Measurements from ENCODE around the gene IDH1. TPM values are rescaled to one million over a fixed set of nuclear protein-coding genes. Genes with fewer than 3 reads are reported as not detected.

Gene IDH1
- total RNA-seq, 1 experiment from 2014 or later = 73.6 TPM

- no peaks in the 10 kb centered on the region for H3K27me3 ChIP-seq (ENCODE audit: low read length)
- no peaks in the 10 kb centered on the region for H3K9me3 ChIP-seq (ENCODE audit: low read length)
- peak; percentile 2; the same call in 1 of the 2 replicates for ATAC-seq
- no peaks in the 10 kb centered on the region for H4K20me1 ChIP-seq (ENCODE audit: low read length)
- H3K4me1 ChIP-seq (ENCODE audit: insufficient read depth, low read length) = peaks cover 20% of the 10 kb centered on the region
- peaks cover 15% of the 10 kb centered on the region for H3K79me2 ChIP-seq (ENCODE audit: low read length)
- TF ChIP-seq EZH2phosphoT487 (IDR thresholded peaks at IDR 0.05; ENCODE audit: borderline replicate concordance, low read length) (no peak), CTCF (conservative IDR thresholded peaks at IDR 0.05; ENCODE audit: low read depth, low read length) (peak; percentile 36; the same call in 1 of the 2 replicates), EZH2 (IDR thresholded peaks at IDR 0.05; ENCODE audit: low read length, unreplicated experiment) (no peak)
- intact Hi-C loops (cut with micrococcal nuclease) = loop anchor here (1.0 kb wide), 3 partner anchors 11 to 153 kb away; partner anchors contain the start of gene PIKFYVE
- H3K4me2 ChIP-seq (ENCODE audit: low read length) = peak overlapping the region; percentile 95
- H3K36me3 ChIP-seq (ENCODE audit: low read depth, low read length) = peaks cover 18% of the 10 kb centered on the region; the same call in 1 of the 2 replicates
- no peaks in the 10 kb centered on the region for H3F3A ChIP-seq (ENCODE audit: low read length, unreplicated experiment)
- no peak for DNase-seq
- peak overlapping the region; percentile 71 for H3K9ac ChIP-seq (ENCODE audit: low read length)
- CTCF ChIA-PET = interaction anchor here (1.0 to 2.6 kb wide), 2 partner anchors 11 to 80 kb away, joined by 3 to 24 read pairs; no protein-coding TSS in a partner anchor
- peak overlapping the region; percentile 61 for H3K27ac ChIP-seq (ENCODE audit: low read length)
- POLR2A ChIA-PET (ENCODE audit: unreplicated experiment) = no interaction called here
- H3K9me2 ChIP-seq (replicated peaks; ENCODE audit: low read length) = no peaks in the 10 kb centered on the region
- H3K4me3 ChIP-seq (ENCODE audit: low read length) = peak overlapping the region; percentile 99
- BruUV-seq (replicated peaks) = TSS peak; percentile 41
- H2AFZ ChIP-seq (ENCODE audit: low read length) = peak overlapping the region; percentile 99
These were observed 761 bp upstream of the IDH1 start for GRCh38 chr2:208255557-208256106.

DNA sequence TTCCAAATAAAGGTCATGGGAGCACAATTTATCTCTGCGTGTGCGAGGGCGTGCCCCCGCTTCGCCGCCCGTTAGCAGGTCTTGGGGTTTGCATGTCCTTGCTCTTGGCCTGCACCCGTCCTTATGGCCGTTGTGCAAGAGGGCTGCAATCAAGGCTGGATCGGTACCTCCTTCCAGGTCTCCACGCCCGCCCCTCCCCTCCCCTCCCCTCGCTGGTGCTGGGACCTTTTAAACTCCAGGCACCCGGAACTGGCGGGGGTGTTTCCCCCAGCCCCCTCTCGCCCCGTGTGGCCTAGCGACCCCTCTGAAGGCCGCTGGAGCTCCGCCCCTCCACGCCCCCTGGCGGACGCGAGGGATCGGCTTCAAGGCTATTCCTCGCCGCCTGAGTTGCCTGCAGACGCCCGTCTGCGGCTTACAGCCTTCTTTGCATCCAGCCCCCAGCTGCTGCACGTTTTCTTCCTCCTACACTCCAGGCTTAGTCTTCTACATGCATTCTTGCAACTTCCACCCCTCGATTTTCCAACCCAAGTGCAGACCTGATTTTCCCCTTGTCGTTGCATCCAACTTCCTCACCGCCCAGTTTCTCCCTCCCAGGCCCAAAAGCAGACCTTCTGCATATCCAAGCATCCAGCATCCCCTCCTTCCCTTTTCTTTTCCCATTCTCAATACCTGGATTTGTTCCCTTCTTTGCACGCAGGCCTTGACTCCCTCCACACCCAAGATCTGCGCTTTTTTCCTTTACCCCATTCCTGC lies 577 bp downstream of the IDH1 start:
- intact Hi-C loops (cut with micrococcal nuclease) = no loop called here
- ATAC-seq = peak; percentile 70
- Histone ChIP-seq H3F3A (ENCODE audit: low read length, unreplicated experiment) (no peaks in the 10 kb centered on the region), H3K9me3 (ENCODE audit: low read length) (no peaks in the 10 kb centered on the region), H3K79me2 (ENCODE audit: low read length) (peaks cover 15% of the 10 kb centered on the region), H2AFZ (ENCODE audit: low read length) (peak overlapping the region; percentile 99), H3K4me3 (ENCODE audit: low read length) (peak overlapping the region; percentile 99), H4K20me1 (ENCODE audit: low read length) (no peaks in the 10 kb centered on the region), H3K36me3 (ENCODE audit: low read depth, low read length) (peaks cover 22% of the 10 kb centered on the region; the same call in 1 of the 2 replicates), H3K4me1 (ENCODE audit: insufficient read depth, low read length) (peaks cover 24% of the 10 kb centered on the region), H3K27me3 (ENCODE audit: low read length) (no peaks in the 10 kb centered on the region), H3K9ac (ENCODE audit: low read length) (peak overlapping the region; percentile 58), H3K27ac (ENCODE audit: low read length) (no peak overlapping the region), H3K4me2 (ENCODE audit: low read length) (peak overlapping the region; percentile 87), H3K9me2 (replicated peaks; ENCODE audit: low read length) (no peaks in the 10 kb centered on the region)
- TF ChIP-seq EZH2phosphoT487 (IDR thresholded peaks at IDR 0.05; ENCODE audit: borderline replicate concordance, low read length) = no peak
- peak; percentile 81 for TF ChIP-seq CTCF (conservative IDR thresholded peaks at IDR 0.05; ENCODE audit: low read depth, low read length)
- no peak for TF ChIP-seq EZH2 (IDR thresholded peaks at IDR 0.05; ENCODE audit: low read length, unreplicated experiment)
- DNase-seq = peak; percentile 72
- ChIA-PET CTCF (interaction anchor here (0.5 to 2.6 kb wide), 5 partner anchors 12 to 152 kb away, joined by 3 to 24 read pairs (median 4); no protein-coding TSS in a partner anchor), POLR2A (ENCODE audit: unreplicated experiment) (interaction anchor here (0.5 to 0.6 kb wide), 2 partner anchors 66 to 198 kb away, joined by 4 to 8 read pairs; no protein-coding TSS in a partner anchor)
- BruUV-seq (replicated peaks) = no TSS peak
